ENCODE measurements around the gene ATOH8.
A peak's percentile ranks its signal among the peaks of the same experiment; 100 is the strongest.

The ATOH8 gene

GRCh38 chr2:85718885-85719492, 34.8 kb upstream of the ATOH8 start:
- DNase-seq (ENCODE audit: low spot score): no peak

DNA sequence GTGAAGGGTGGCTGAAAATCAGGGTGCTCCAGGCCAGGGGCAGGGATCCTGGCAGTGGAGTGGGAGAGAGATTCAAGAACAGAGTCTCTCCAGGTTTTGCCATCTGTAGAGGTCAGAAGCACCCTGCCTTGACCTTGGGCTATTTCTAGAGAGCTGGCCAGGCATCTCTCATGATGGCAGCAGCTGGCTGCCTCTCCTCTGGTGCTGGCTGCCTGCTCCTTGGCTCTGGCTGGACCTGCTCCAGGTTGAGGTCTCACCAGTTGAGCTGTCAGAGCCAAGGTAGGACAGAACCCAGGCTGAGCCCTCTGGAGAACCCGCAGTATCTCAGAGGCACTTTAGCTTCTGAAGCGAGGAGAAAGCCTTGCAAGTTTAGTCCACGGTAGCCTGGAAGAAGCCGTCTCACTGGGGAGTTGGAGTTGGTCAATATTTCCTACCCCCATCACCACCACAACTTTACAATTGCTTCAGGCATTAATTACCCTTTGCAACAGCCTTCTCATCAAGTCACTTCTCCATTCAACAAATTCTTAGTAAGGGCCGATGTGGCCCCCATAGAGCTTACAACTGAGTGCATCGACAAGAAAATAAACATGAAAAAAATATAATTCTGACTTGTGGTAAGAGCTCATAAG, 34.1 kb upstream of the ATOH8 start:
- DNase-seq (ENCODE audit: low spot score): no peak

DNA sequence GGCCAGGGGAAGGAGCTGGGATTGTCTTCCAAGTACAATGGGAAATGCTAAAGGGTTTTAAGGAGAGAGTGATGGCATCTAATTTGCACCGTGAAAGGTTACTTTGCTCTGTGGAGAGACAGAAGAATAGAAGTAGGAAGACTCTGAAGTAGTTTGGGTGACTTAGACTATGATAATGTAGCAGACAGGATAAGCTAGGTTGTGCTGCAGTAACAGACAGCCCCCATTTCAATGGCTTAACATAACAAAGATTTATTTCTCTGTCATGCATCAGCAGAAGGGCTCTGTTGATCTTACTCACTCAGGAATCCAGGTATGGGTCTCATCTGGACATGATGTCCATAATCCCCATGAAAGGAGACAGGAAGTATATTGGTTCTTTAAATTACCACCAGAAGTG, 33.3 kb upstream of the ATOH8 start:
- DNase-seq (ENCODE audit: low spot score): no peak

GRCh38 chr2:85721641-85722040, 32.1 kb upstream of the ATOH8 start:
- no peak for DNase-seq (ENCODE audit: low spot score)

DNA sequence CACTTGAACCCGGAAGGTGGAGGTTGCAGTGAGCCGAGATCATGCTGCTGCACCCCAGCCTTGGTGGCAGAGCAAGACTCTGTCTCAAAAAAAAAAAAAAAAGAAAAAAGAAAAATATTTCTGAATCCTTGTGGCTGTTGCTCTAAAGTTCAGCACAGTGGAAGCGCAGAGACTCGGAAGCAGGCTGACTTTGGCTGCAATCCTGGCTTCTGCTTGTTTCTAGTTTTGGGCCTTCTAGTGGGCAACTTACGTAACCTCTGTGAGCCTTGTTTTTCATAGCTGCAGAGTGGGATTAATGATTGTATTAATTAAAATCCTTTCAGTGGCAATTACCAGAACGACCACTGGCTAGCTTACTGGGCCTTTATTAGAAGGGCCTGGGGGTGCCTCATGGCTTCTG, 31.3 kb upstream of the ATOH8 start:
- no peak for DNase-seq (ENCODE audit: low spot score)

DNA sequence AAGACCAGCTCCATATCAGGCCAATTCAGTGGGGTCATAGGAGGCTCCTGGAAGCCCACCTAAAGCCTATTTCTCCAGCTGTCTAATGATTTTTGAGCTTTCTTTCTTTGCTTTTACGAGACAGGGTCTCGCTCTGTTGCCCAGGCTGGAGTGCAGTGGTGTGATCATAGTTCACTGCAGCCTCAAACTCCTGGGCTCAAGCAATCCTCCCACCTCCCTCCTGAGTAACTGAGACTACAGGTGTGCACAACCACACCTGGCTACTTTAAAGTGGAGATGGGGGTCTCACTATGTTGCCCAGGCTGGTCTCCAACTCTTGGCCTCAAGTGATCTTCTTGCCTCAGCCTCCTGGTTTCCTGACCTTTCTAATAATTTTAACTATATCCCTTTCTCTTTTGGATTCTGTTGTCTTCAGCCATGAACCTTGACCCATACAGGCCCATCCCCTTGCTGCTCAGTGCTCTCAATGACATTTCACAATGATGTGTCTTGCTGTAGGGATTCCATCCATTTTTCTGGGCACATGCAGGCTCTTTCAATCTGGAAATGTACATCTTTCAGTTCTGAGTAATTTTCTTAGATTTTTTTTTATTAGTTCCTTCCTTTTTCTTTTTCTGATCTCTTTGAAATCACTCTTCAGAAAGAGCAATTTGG, 30.0 kb upstream of the ATOH8 start:
- DNase-seq (ENCODE audit: low spot score): no peak

- no peak for DNase-seq (ENCODE audit: low spot score)
Observed at GRCh38 chr2:85724731-85725181, 29.0 kb upstream of the ATOH8 start.

DNA sequence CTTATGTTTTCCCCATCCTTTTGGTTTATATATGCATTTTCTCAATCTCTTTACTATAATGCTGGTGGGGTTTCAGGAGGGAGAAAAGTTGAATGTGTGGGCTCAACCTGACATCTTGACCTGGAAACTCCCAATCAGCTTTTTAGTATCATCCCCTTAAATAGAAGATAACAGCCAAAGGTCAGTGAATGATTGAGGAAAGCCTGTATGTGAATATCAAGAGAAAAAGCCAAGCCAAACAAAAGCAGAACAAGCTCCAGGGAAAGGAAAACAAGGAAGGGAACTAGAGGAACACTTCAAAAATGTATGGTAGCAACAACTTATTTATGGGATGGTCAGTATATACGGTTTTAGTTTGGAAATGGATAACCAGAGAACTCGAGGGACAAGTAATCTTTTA, 28.3 kb upstream of the ATOH8 start:
- DNase-seq (ENCODE audit: low spot score): no peak

DNA sequence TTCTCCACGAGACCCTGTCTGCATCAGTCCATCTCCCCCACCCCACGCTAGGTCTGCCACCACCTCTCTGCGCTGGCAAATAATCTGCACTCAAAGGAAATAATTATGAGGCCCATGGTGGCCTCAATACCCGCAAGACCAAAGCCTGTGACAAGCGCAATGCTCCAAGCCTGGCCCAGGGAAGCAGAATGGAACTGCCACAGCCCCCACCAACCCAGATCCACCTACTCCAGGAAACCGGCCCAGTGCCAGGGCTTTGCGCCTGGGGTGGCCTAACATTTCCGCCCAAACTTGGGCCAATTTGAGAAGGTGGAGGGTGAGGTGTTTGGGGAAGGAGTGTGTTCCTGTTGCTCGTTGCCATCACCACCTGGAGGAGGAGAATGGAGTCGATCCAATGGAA, 26.0 kb upstream of the ATOH8 start:
- no peak for DNase-seq (ENCODE audit: low spot score)

GRCh38 chr2:85728342-85728741, 25.4 kb upstream of the ATOH8 start:
- no peak for DNase-seq (ENCODE audit: low spot score)

DNA sequence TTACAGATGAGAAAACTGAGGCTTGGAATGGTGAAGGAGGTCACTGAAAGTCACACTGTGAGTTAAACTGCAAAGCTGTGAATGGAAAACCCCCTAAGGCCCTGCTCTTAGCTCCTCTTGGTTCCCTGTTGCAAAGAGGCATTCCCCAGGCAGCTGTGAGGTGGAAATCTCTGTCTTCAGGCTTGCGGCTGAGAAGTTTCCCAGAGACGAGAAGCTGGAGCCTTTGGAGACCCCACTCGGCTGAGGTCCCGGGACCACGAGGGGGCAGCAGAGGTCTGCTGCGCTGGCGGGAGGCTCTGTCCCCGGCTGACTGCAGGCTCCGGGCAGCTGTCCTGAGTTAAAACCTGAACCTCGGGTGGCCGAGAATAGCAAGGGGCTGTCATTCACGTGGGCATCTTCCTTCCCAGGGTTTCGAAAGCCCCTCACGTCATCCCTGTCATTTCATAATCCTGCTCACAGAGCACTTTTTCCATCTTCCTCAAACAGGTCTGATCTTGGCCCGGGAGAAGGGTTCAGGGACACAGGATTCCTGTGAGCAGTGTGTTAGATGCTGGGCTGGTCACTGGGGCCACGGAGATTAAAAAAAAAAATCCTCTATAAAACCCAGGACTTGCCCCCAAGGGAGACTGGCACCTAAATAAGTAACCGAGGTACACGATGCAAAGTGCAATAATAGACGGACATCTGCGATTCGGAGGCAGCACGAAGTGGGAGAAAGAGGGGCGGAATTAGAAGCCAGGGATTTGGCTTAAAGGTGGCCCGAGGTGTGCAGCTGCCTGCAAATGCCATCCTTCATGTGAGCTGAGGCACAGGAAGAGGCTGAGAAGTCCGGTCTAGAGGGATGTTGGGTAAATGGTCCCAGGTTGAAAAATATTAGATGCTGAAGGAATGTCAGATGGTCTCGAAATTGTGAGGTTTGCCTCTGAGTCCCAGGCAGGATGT, 24.6 kb upstream of the ATOH8 start:
- DNase-seq (ENCODE audit: low spot score): peak; percentile 64

- DNase-seq (ENCODE audit: low spot score): no peak
Observed at GRCh38 chr2:85729825-85730510, 23.8 kb upstream of the ATOH8 start.

- DNase-seq (ENCODE audit: low spot score): no peak
Observed at GRCh38 chr2:85730686-85731230, 23.0 kb upstream of the ATOH8 start.

GRCh38 chr2:85731606-85732005, 22.2 kb upstream of the ATOH8 start:
- DNase-seq (ENCODE audit: low spot score): no peak

- no peak for DNase-seq (ENCODE audit: low spot score)
Observed at GRCh38 chr2:85732467-85733120, 21.2 kb upstream of the ATOH8 start.

- no peak for DNase-seq (ENCODE audit: low spot score)
Observed at GRCh38 chr2:85733121-85733960, 20.4 kb upstream of the ATOH8 start.

DNA sequence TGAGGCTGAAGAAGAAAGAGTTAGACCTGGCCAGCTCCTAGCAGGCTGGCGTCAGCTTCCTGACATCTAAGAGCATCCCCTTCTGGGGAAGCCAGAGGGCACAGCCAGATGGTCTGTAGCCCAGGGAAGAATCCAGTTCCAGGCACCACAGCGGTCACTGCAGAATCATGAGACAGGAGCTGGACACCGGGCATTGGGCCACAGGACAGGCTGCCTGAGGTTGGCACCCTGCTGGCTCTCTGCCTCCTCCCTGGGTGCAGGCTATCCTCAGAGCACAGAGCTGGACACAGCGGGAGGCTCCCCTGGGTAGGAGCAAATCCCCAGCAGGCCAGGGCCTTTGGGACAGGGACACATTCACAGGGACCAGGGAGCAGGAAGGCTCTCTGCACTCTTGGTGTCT, 19.8 kb upstream of the ATOH8 start:
- no peak for DNase-seq (ENCODE audit: low spot score)

- no peak for DNase-seq (ENCODE audit: low spot score)
Observed at GRCh38 chr2:85734942-85735608, 18.7 kb upstream of the ATOH8 start.

DNA sequence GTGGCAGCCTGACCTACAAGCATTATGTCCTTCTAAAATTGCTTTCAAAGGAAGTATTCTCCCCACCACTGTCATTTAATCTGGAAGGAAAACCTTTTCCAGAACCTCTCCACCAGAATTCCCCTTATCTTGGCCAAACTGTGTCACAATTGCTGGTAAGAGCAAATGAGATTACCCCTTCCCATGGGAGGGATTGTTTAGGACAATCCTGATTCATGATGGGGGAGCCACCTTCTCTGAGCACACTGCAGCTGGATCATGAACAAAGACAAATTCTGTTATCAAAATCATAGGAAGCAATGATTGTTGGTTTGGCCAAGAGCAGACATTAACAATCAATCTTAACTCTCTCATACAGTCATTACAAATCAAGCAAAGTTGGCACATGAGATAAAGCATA, 18.1 kb upstream of the ATOH8 start:
- DNase-seq (ENCODE audit: low spot score): no peak

Measured in CD4-positive, alpha-beta T cell treated with Interleukin-15 for 4 hours (primary cell).